A673 (cell line): Measurements from ENCODE around the gene TBL3.

Experiments
- EZH2 ChIP-seq: fragments of 200-600 bp; sonication (generic); IDR thresholded peaks from 2 replicates; pipeline ENCODE4 v1.6.1; 2017; ENCODE audit warnings: borderline replicate concordance, low read depth, mild to moderate bottlenecking, mixed read lengths, antibody characterized with exemption, low read length; ENCODE audit not compliant: poor library complexity, severe bottlenecking
- TF ChIP-seq, protein P1 (sequence below): fragments of 300-800, 200-600 bp; sonication (generic); conservative IDR thresholded peaks from 2 replicates; pipeline ENCODE4 v1.5.1; 2017; ENCODE audit warnings: low read depth, mild to moderate bottlenecking, antibody characterized with exemption, low read length, moderate library complexity, mixed read lengths

GRCh38 chr16:2015947-2016208 lies 44.0 kb downstream of the TBL3 start:
- TF ChIP-seq, protein P1, sequence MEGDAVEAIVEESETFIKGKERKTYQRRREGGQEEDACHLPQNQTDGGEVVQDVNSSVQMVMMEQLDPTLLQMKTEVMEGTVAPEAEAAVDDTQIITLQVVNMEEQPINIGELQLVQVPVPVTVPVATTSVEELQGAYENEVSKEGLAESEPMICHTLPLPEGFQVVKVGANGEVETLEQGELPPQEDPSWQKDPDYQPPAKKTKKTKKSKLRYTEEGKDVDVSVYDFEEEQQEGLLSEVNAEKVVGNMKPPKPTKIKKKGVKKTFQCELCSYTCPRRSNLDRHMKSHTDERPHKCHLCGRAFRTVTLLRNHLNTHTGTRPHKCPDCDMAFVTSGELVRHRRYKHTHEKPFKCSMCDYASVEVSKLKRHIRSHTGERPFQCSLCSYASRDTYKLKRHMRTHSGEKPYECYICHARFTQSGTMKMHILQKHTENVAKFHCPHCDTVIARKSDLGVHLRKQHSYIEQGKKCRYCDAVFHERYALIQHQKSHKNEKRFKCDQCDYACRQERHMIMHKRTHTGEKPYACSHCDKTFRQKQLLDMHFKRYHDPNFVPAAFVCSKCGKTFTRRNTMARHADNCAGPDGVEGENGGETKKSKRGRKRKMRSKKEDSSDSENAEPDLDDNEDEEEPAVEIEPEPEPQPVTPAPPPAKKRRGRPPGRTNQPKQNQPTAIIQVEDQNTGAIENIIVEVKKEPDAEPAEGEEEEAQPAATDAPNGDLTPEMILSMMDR: no peak
- no peak for TF ChIP-seq EZH2
